Right lobe of liver (tissue), 6 donors: ENCODE measurements around the gene GNB1L. TPM values are rescaled to one million over a fixed set of nuclear protein-coding genes. Genes with fewer than 3 reads are reported as not detected.

ENCODE experiments used
- ATAC-seq, 4 donors: fragments of 200-7000 bp; cut with Tn5 transposase; one replicate each; pipeline ENCODE4 v1.9.1; 2020; ENCODE audit warnings: mild to moderate bottlenecking in 4 of 4, moderate library complexity in 4 of 4
- DNase-seq, 3 donors: peaks; one replicate each; pipeline ENCODE4 v3.0.0-alpha.2; 2020
- H3K27ac ChIP-seq, 3 donors: fragments of 200-600 bp; one replicate each; pipeline ENCODE4 v1.8.0; 2022
- H3K27me3 ChIP-seq, 2 donors: fragments of 200-600 bp; one replicate each; pipeline ENCODE4 v1.8.0; 2022
- H3K36me3 ChIP-seq, 4 donors: fragments of 200-600 bp; sonication (generic) in 1 of 4; one replicate each; pipeline versions ENCODE4 v1.5.1 to v1.8.0; 2017 to 2022; ENCODE audit warnings: control low read depth in 1 of 4
- H3K4me1 ChIP-seq, 4 donors: fragments of 200-600 bp; sonication (generic) in 1 of 4; one replicate each; pipeline versions ENCODE4 v1.5.1 to v1.8.0; 2017 to 2022; ENCODE audit warnings: control low read depth in 1 of 4
- H3K4me3 ChIP-seq, 3 donors: fragments of 200-600 bp; one replicate each; pipeline ENCODE4 v1.8.0; 2022
- H3K9me3 ChIP-seq, 4 donors: fragments of 200-600 bp; sonication (generic) in 1 of 4; one replicate each; pipeline versions ENCODE4 v1.5.1 to v1.8.0; 2017 to 2022; ENCODE audit warnings: control low read depth in 1 of 4
- CTCF ChIP-seq, 4 donors: fragments of 200-600 bp in 3 of 4; fragments of 450-650 bp in 1 of 4; IDR thresholded peaks; one replicate each; pipeline versions ENCODE4 v1.5.1 to v1.8.0; 2016 to 2022; ENCODE audit warnings: antibody characterized with exemption in 4 of 4, mild to moderate bottlenecking in 2 of 4
- POLR2A ChIP-seq: fragments of 450-650 bp; IDR thresholded peaks from one replicate; pipeline ENCODE4 v1.6.1; 2017; ENCODE audit warnings: antibody characterized with exemption, mild to moderate bottlenecking
- WGBS: methylation state at CpG from one replicate; pipeline ENCODE4 v1.1.6; 2018; ENCODE audit warnings: low coverage, low lambda C conversion rate; ENCODE audit not compliant: insufficient coverage; ENCODE audit errors: missing lambda C conversion rate; 5-methylcytosine and 5-hydroxymethylcytosine counted together
- intact Hi-C, 2 donors: fragments of 100-400 bp; cut with DNase I; formaldehyde crosslinking; loops; one replicate each; pipeline versions ENCODE4 v1.11.2 to v1.14.1; 2022
- total RNA-seq, 6 experiments: library from RNA; depleted of rRNA in 2 of 6; stranded (reverse); fragments of >200 nt in 2 of 6; fragmentation: NEBNext Ultra II Directional in 3 of 6; extraction: Animal tissue kit (Norgen Biotek cat#: 25700) in 3 of 6; gene quantifications; one replicate each; pipeline versions ENCODE4 v1.1.0 to v1.2.4, GENCODE V29; 2016 to 2023
- donor health status: DM: no; HTN: yes; CAD: no.
- donor health status: DM: no; HTN: no; CAD: no.
- donor health status: DM: no; HTN: no; CAD: no.
- donor health status: DM: no; HTN: yes; CAD: no.
- donor health status: DM: no; HTN: yes; CAD: no.

The GNB1L gene
- total RNA-seq, 6 experiments from 2014 or later, result 1.4 to 3.2 (median 2.7) TPM

GRCh38 chr22:19824212-19824925 is 30.3 kb downstream of the GNB1L start:
- intact Hi-C loops, result no loop called here
- DNase-seq (peak; percentile 72 to 87 (median 86)), ATAC-seq (peak; percentile 79 to 87 (median 86))
- Histone ChIP-seq H3K36me3 (no peaks in the 10 kb centered on the region), H3K27me3 (no peaks in the 10 kb centered on the region), H3K4me3 (no peak overlapping the region), H3K9me3 (no peaks in the 10 kb centered on the region), H3K27ac (peak overlapping the region in 2 of 3 donors; percentile 42 to 51), H3K4me1 (peaks cover 0 to 36% (median 16%) of the 10 kb centered on the region in 4 donors)
- TF ChIP-seq CTCF (IDR thresholded peaks at IDR 0.05), result no peak
- TF ChIP-seq POLR2A, result no peak
- WGBS, result 29% methylated on average over 8 of the region's 16 CpGs

GRCh38 chr22:19823902-19824211 is 30.8 kb downstream of the GNB1L start:
- peak; percentile 68 to 87 (median 76) for ATAC-seq

GRCh38 chr22:19823191-19823901 is 31.3 kb downstream of the GNB1L start:
- peak in 1 of 4 donors; percentile 1 for ATAC-seq
- Histone ChIP-seq H3K27me3 (no peaks in the 10 kb centered on the region), H3K9me3 (no peaks in the 10 kb centered on the region), H3K4me3 (no peak overlapping the region), H3K4me1 (peaks cover 0 to 36% (median 16%) of the 10 kb centered on the region in 4 donors), H3K36me3 (no peaks in the 10 kb centered on the region), H3K27ac (peak overlapping the region in 2 of 3 donors; percentile 28 to 42)
- intact Hi-C loops, result no loop called here
- no peak for TF ChIP-seq POLR2A
- no peak for TF ChIP-seq CTCF (IDR thresholded peaks at IDR 0.05)
- peak; percentile 14 to 51 (median 49) for DNase-seq
- 36% methylated on average over 6 of the region's 11 CpGs for WGBS

More at GRCh38 chr22:19823902-19824211, 30.8 kb downstream of the GNB1L start:
- H3K36me3 ChIP-seq, result no peaks in the 10 kb centered on the region
- peaks cover 0 to 36% (median 16%) of the 10 kb centered on the region in 4 donors for H3K4me1 ChIP-seq
- H3K27ac ChIP-seq, result peak overlapping the region in 2 of 3 donors; percentile 28 to 42
- H3K4me3 ChIP-seq, result no peak overlapping the region
- intact Hi-C loops, result no loop called here
- WGBS, result 52% methylated on average over 6 of the region's 9 CpGs
- no peaks in the 10 kb centered on the region for H3K27me3 ChIP-seq
- H3K9me3 ChIP-seq, result no peaks in the 10 kb centered on the region
- DNase-seq, result peak; percentile 62 to 76 (median 71)
- TF ChIP-seq CTCF (IDR thresholded peaks at IDR 0.05) (no peak), POLR2A (no peak)

- Histone ChIP-seq H3K36me3 (no peaks in the 10 kb centered on the region), H3K4me1 (peaks cover 0 to 36% (median 16%) of the 10 kb centered on the region in 4 donors), H3K9me3 (no peaks in the 10 kb centered on the region), H3K4me3 (no peak overlapping the region), H3K27me3 (no peaks in the 10 kb centered on the region), H3K27ac (peak overlapping the region in 1 of 3 donors; percentile 42)
- DNase-seq (peak; percentile 34 to 87 (median 82)), ATAC-seq (peak; percentile 16 to 66 (median 62))
- intact Hi-C loops, result no loop called here
- TF ChIP-seq CTCF (IDR thresholded peaks at IDR 0.05) (no peak), POLR2A (no peak)
- WGBS, result 45% methylated on average over 2 of the region's 18 CpGs
These were observed 32.2 kb downstream of the GNB1L start for GRCh38 chr22:19822301-19823117.
